ENCODE measurements around the gene TLCD4.
"Not testable (repeated sequence)": the region's sequence is repeated elsewhere in the genome, so short reads cannot be mapped to it uniquely, and the experiment has no call there.

Gene TLCD4

GRCh38 chr1:95086949-95087533 is 30.1 kb upstream of the TLCD4 start:
- TF ChIP-seq, protein P1, sequence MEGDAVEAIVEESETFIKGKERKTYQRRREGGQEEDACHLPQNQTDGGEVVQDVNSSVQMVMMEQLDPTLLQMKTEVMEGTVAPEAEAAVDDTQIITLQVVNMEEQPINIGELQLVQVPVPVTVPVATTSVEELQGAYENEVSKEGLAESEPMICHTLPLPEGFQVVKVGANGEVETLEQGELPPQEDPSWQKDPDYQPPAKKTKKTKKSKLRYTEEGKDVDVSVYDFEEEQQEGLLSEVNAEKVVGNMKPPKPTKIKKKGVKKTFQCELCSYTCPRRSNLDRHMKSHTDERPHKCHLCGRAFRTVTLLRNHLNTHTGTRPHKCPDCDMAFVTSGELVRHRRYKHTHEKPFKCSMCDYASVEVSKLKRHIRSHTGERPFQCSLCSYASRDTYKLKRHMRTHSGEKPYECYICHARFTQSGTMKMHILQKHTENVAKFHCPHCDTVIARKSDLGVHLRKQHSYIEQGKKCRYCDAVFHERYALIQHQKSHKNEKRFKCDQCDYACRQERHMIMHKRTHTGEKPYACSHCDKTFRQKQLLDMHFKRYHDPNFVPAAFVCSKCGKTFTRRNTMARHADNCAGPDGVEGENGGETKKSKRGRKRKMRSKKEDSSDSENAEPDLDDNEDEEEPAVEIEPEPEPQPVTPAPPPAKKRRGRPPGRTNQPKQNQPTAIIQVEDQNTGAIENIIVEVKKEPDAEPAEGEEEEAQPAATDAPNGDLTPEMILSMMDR (conservative IDR thresholded peaks at IDR 0.05) = no peak
- H3K27ac ChIP-seq = no peak overlapping the region

DNA sequence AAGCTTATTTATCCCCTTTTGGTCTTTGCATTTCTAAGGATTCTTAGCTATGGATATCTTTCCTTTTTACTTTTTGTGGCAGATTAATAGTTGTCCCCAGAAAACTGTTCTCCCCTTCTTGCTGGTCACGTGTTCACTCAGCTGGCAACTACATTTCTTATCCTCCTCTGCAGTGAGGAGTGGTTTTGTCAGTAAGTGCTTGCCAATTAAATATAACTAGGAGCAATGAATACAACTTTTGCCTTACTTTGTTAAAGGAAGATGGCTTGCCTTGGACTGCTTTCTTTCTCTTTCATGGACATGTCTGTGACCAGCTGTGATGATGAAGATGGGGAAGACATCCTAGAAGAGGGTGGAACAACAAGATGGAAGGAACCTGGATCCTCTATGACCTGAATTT is 28.9 kb upstream of the TLCD4 start:
- TF ChIP-seq, protein P1 (conservative IDR thresholded peaks at IDR 0.05) = no peak
- no peak overlapping the region for H3K27ac ChIP-seq

GRCh38 chr1:95089650-95090287 is 27.4 kb upstream of the TLCD4 start:
- TF ChIP-seq, protein P1 (conservative IDR thresholded peaks at IDR 0.05) = no peak
- no peak overlapping the region for H3K27ac ChIP-seq

GRCh38 chr1:95091290-95091689 is 25.9 kb upstream of the TLCD4 start:
- not testable (repeated sequence) for H3K27ac ChIP-seq

GRCh38 chr1:95092891-95093290 is 24.3 kb upstream of the TLCD4 start:
- H3K27ac ChIP-seq = not testable (repeated sequence)

GRCh38 chr1:95093296-95093695 is 23.9 kb upstream of the TLCD4 start:
- H3K27ac ChIP-seq = no peak overlapping the region
- TF ChIP-seq, protein P1 (conservative IDR thresholded peaks at IDR 0.05) = no peak

GRCh38 chr1:95094923-95095322 is 22.2 kb upstream of the TLCD4 start:
- TF ChIP-seq, protein P1 (conservative IDR thresholded peaks at IDR 0.05) = no peak

GRCh38 chr1:95095833-95096217 is 21.3 kb upstream of the TLCD4 start:
- peak overlapping the region; percentile 60; the same call in 1 of the 2 replicates for H3K27ac ChIP-seq
- TF ChIP-seq, protein P1 (conservative IDR thresholded peaks at IDR 0.05) = no peak

More at GRCh38 chr1:95094923-95095322, 22.2 kb upstream of the TLCD4 start:
- H3K27ac ChIP-seq = peak overlapping the region; percentile 60; the same call in 1 of the 2 replicates

Data from VCaP (cell line).